GM18511 (cell line): ENCODE results near the gene MIEF2.

Source experiments
- ATAC-seq: cut with Tn5 transposase; IDR thresholded peaks from one replicate; pipeline ENCODE4 v1.9.1; 2021; ENCODE audit warnings: mild to moderate bottlenecking, moderate library complexity; ENCODE audit not compliant: unreplicated experiment

Gene MIEF2

GRCh38 chr17:18254888-18255649 is 5.4 kb upstream of the MIEF2 start:
- ATAC-seq, result no peak

- ATAC-seq, result no peak
Observed at GRCh38 chr17:18256351-18256750, 4.1 kb upstream of the MIEF2 start.

- no peak for ATAC-seq
Observed at GRCh38 chr17:18256776-18257175, 3.7 kb upstream of the MIEF2 start.

GRCh38 chr17:18257268-18257981 is 3.0 kb upstream of the MIEF2 start:
- peak; percentile 21 for ATAC-seq

- peak; percentile 36 for ATAC-seq
Observed at GRCh38 chr17:18257982-18258355, 2.5 kb upstream of the MIEF2 start.

GRCh38 chr17:18258356-18259038 is 2.0 kb upstream of the MIEF2 start, which contains the start of gene FLII:
TSS of gene FLII (minus strand) at chr17:18258738. CDS start at chr17:18258690, 48 bp downstream.
- ATAC-seq, result peak; percentile 27

GRCh38 chr17:18259621-18260331 is 686 bp upstream of the MIEF2 start:
- no peak for ATAC-seq

GRCh38 chr17:18261146-18261515 is 669 bp downstream of the MIEF2 start:
- peak; percentile 18 for ATAC-seq

GRCh38 chr17:18261659-18262058 is 1.2 kb downstream of the MIEF2 start:
- ATAC-seq, result no peak

- no peak for ATAC-seq
Observed at GRCh38 chr17:18262111-18262510, 1.6 kb downstream of the MIEF2 start.

GRCh38 chr17:18262641-18263040 is 2.2 kb downstream of the MIEF2 start:
- no peak for ATAC-seq

GRCh38 chr17:18263885-18264682 is 3.6 kb downstream of the MIEF2 start:
- ATAC-seq, result no peak

GRCh38 chr17:18267366-18267765 is 6.9 kb downstream of the MIEF2 start:
- no peak for ATAC-seq

GRCh38 chr17:18267927-18268711 is 7.7 kb downstream of the MIEF2 start:
- ATAC-seq, result no peak

GRCh38 chr17:18270046-18270931 is 9.8 kb downstream of the MIEF2 start:
- no peak for ATAC-seq

GRCh38 chr17:18277076-18277475 is 16.6 kb downstream of the MIEF2 start:
- no peak for ATAC-seq

- no peak for ATAC-seq
Observed at GRCh38 chr17:18278867-18279266, 18.4 kb downstream of the MIEF2 start.

- no peak for ATAC-seq
Observed at GRCh38 chr17:18280249-18280648, 19.8 kb downstream of the MIEF2 start.
